Measurements from ENCODE around the gene NTMT1.

GRCh38 chr9:129624168-129624759 is 1.7 kb upstream of the NTMT1 start:
- peak; percentile 63 to 73 (median 66) for TF ChIP-seq CTCF (IDR thresholded peaks at IDR 0.05)
- TF ChIP-seq POLR2A (IDR thresholded peaks at IDR 0.05) = no peak
